HepG2 (cell line): Measurements from ENCODE around the gene TRIM7. TPM values are rescaled to one million over a fixed set of nuclear protein-coding genes. Genes with fewer than 3 reads are reported as not detected.

Source experiments
- ATAC-seq: fragments of 200-7000 bp; cut with Tn5 transposase; 3 replicates; pipeline ENCODE4 v1.9.1; 2020; ENCODE audit warnings: mild to moderate bottlenecking, moderate library complexity
- BruUV-seq: library from RNA; stranded (reverse); fragments of 400-500 nt; replicated peaks from 2 replicates; lab custom pipeline; 2021; lab: Mats Ljungman, UMichigan
- CTCF ChIA-PET: fragments of 300-600 bp; formaldehyde crosslinking; extraction: SDS; loops from one replicate; lab custom pipeline; 2021; ENCODE audit warnings: low total read pairs, inconsistent platforms, low intra/inter-chr PET ratio; lab: Yijun Ruan, JAX
- POLR2A ChIA-PET: fragments of 350-600 bp; sonication (Branson Sonifier 250); formaldehyde crosslinking; loops from one replicate; lab custom pipeline; 2020; ENCODE audit warnings: antibody characterized with exemption, inconsistent platforms; lab: Yijun Ruan, JAX
- DNase-seq: peaks from one replicate; pipeline ENCODE4 v3.0.0-alpha.2; 2015; ENCODE audit warnings: low spot score
- FAIRE-seq: peaks from 3 replicates; lab custom pipeline; 2011; peaks lifted over from hg19 to GRCh38; lab: Jason Lieb, UNC
- H2AFZ ChIP-seq: one replicate; pipeline ENCODE4 v1.6.1; 2011; ENCODE audit warnings: low read length, inconsistent platforms
- H3K27ac ChIP-seq: fragments of 300-600 bp; 3 replicates; pipeline ENCODE4 v1.8.0; 2011; ENCODE audit warnings: mixed run types, mild to moderate bottlenecking, mixed read lengths, low read length, inconsistent platforms; ENCODE audit not compliant: insufficient read depth; ENCODE audit errors: extremely low read length
- H3K27me3 ChIP-seq, 2 experiments: fragments of 200-600 bp in 1 of 2; 2 replicates in 1 of 2; 3 replicates in 1 of 2; pipeline versions ENCODE4 v1.6.0 to v1.8.0; 2011; ENCODE audit warnings: low read length in 2 of 2, mild to moderate bottlenecking in 2 of 2, moderate library complexity in 2 of 2, inconsistent platforms in 1 of 2; ENCODE audit not compliant: insufficient read depth in 2 of 2, control insufficient read depth in 1 of 2
- H3K36me3 ChIP-seq, 2 experiments: fragments of 200-600 bp in 1 of 2; replicated peaks in 1 of 2; 2 replicates in 1 of 2; 3 replicates in 1 of 2; pipeline versions ENCODE4 v1.5.1 to v1.8.0; 2011; ENCODE audit warnings: low read length in 2 of 2, inconsistent platforms in 1 of 2; ENCODE audit not compliant: insufficient read depth in 2 of 2, control insufficient read depth in 1 of 2
- H3K4me1 ChIP-seq: 2 replicates; pipeline ENCODE4 v1.5.1; 2012; ENCODE audit warnings: low read length, inconsistent platforms; ENCODE audit not compliant: insufficient read depth
- H3K4me2 ChIP-seq: 2 replicates; pipeline ENCODE4 v1.6.0; 2011; ENCODE audit warnings: low read depth, low read length, inconsistent platforms
- H3K4me3 ChIP-seq, 3 experiments: fragments of 200-600 bp in 1 of 3; sonication (generic), shearing (Covaris generic) in 1 of 3; replicated peaks in 1 of 3; 2 replicates each; pipeline ENCODE4 v1.5.1; 2011 to 2016; ENCODE audit warnings: low read length in 3 of 3, inconsistent platforms in 2 of 3, low read depth in 2 of 3, mild to moderate bottlenecking in 2 of 3, control low read depth in 1 of 3, mixed read lengths in 1 of 3; ENCODE audit not compliant: insufficient read depth in 1 of 3
- H3K79me2 ChIP-seq: one replicate; pipeline ENCODE4 v1.6.1; 2011; ENCODE audit warnings: low read length, inconsistent platforms; ENCODE audit not compliant: insufficient read depth
- H3K9ac ChIP-seq: 2 replicates; pipeline ENCODE4 v1.6.0; 2011; ENCODE audit warnings: mild to moderate bottlenecking, low read depth, low read length, inconsistent platforms; ENCODE audit not compliant: insufficient read depth
- H3K9me3 ChIP-seq: 2 replicates; pipeline ENCODE4 v1.5.1; 2012; ENCODE audit warnings: mild to moderate bottlenecking, low read length
- H4K20me1 ChIP-seq: 2 replicates; pipeline ENCODE4 v1.6.0; 2011; ENCODE audit warnings: inconsistent platforms, mild to moderate bottlenecking, low read length, moderate library complexity; ENCODE audit not compliant: insufficient read depth
- AGO2 ChIP-seq: fragments of 200-400 bp; formaldehyde crosslinking; optimal IDR thresholded peaks from 2 replicates; pipeline ENCODE3; 2017; ENCODE audit warnings: mild to moderate bottlenecking, low read depth, low read length, moderate library complexity
- CHD4 ChIP-seq: fragments of 200-600 bp; sonication (generic); IDR thresholded peaks from 2 replicates; pipeline ENCODE4 v1.7.0; 2017; ENCODE audit warnings: mild to moderate bottlenecking, low read length, borderline replicate concordance
- NFIC ChIP-seq: IDR thresholded peaks from 2 replicates; pipeline ENCODE4 v1.6.1; 2012; ENCODE audit warnings: mild to moderate bottlenecking, low read length, inconsistent platforms
- POLR2G ChIP-seq: fragments of 200-400 bp; formaldehyde crosslinking; IDR thresholded peaks from 2 replicates; pipeline ENCODE4 v1.6.1; 2018; ENCODE audit warnings: mild to moderate bottlenecking, low read depth, low read length, moderate library complexity
- RBFOX2 ChIP-seq: fragments of 200-400 bp; formaldehyde crosslinking; IDR thresholded peaks from 2 replicates; pipeline ENCODE4 v1.6.1; 2017; ENCODE audit warnings: low read depth, mild to moderate bottlenecking, low read length
- RBM22 ChIP-seq: fragments of 200-400 bp; formaldehyde crosslinking; optimal IDR thresholded peaks from 2 replicates; pipeline ENCODE3; 2017; ENCODE audit warnings: mild to moderate bottlenecking, low read length, moderate library complexity
- RFX5 ChIP-seq: IDR thresholded peaks from 2 replicates; pipeline ENCODE4 v1.6.1; 2011; ENCODE audit warnings: low read depth, low read length, improper control_type of control experiment
- ZNF510 ChIP-seq: sonication (generic); formaldehyde crosslinking; IDR thresholded peaks from 2 replicates; pipeline ENCODE4 v1.4.0; 2020; ENCODE audit warnings: low read depth, mild to moderate bottlenecking, missing genetic modification reagents
- ZNF83 ChIP-seq: sonication (generic); formaldehyde crosslinking; IDR thresholded peaks from 2 replicates; pipeline ENCODE4 v1.4.0; 2020; ENCODE audit warnings: missing genetic modification reagents, mild to moderate bottlenecking, borderline replicate concordance
- WGBS: methylation state at CpG from one replicate; pipeline ENCODE4 v1.1.6; 2017; ENCODE audit warnings: low lambda C conversion rate; 5-methylcytosine and 5-hydroxymethylcytosine counted together
- in situ Hi-C: cut with HindIII; loops from 2 replicates; pipeline ENCODE4 v1.10.0; 2017; ENCODE audit warnings: low pct_unique_long_range_greater_than_20kb; ENCODE audit not compliant: extremely low pct_ligation_motif_present
- intact Hi-C: fragments of 100-400 bp; cut with micrococcal nuclease; formaldehyde crosslinking; loops from one replicate; pipeline ENCODE4 v1.10.0; 2022; ENCODE audit not compliant: unreplicated experiment
- polyA plus RNA-seq, 8 experiments: library from polyadenylated mRNA; depleted of rRNA in 3 of 8; stranded (reverse) in 7 of 8; unstranded in 1 of 8; fragments of >200 nt; fragmentation: Illumina TruSeq in 4 of 8; extraction: Trizol in 4 of 8; gene quantifications; 2 replicates each; pipeline versions ENCODE4 v1.2.1 to v1.2.3, GENCODE V29; 2011 to 2016; ENCODE audit warnings: low read depth in 4 of 8, missing spikeins in 1 of 8, mixed read lengths in 1 of 8; ENCODE audit not compliant: insufficient read depth in 1 of 8
- total RNA-seq, 5 experiments: library from RNA; depleted of rRNA; stranded (reverse); fragments of >200 nt; fragmentation: Illumina TruSeq; extraction: Trizol; gene quantifications; 2 replicates each; pipeline ENCODE4 v1.2.3, GENCODE V29; 2016; ENCODE audit warnings: low read depth in 1 of 5

TRIM7 gene
- total and polyA plus RNA-seq, 2 of the 13 experiments (the other 11 are each of a cell fraction or from before 2014, with no cell fraction given), result 0.13 TPM; not detected in 1

DNA sequence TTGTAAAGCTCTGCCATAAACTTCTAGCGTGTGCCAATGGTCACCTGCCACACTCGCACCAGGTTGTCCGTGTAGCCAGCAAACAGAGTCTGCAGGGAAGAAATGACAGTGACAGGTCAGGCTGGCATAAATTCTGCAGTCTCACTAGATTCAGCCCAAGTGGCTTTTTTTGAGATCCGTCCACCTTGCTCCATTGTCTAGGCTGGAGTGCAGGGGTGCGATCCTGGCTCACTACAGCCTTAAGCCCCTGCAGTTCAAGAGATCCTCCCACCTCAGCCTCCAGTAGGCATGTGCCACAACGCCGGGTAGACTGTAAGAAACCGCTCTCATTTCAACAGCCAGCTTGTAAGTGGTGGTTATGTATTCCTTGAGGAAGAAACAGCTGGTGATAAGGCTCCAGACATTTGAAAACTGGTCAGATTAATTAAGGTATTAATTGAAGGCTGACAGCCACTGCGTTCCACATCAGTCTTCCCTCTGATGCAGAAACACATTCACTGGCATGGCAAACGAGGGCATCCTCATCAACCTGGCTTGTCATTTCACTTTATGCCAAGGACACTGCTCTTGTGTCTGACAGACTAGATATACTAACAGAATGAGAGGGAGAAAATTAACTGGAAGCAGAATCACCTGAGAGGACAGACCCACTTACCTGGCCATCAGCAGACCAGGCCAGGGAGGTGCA is 32.1 kb upstream of the TRIM7 start (continued):
- no peak for TF ChIP-seq CHD4
- no peak for TF ChIP-seq ZNF83 (CRISPR knock-in tag)
- TF ChIP-seq ZNF510 (CRISPR knock-in tag), result no peak
- peak; percentile 22 for TF ChIP-seq AGO2

DNA sequence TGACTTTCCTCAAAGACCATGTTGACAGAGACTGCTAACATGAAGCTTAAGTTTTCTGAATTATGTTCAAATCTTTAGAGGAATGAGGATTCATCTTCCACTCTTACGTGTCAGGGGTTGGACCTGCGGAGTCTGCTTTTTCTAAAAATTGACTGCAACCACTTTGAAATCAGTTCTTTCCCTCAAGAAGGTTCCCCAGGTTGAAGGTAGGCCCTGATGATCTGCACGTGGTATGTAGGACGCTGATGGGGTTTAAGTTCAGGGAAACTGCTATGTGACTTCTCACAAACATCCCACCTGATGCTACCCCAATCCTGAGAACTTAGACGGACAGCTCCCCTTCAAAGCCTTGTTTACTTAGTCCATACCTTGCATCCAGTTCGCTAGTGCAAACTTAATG is 31.5 kb upstream of the TRIM7 start:
- ChIA-PET POLR2A (interaction anchor here (1.1 kb wide), 1 partner anchor 13 kb away, joined by 4 read pairs; the partner anchor contains the start of gene TRIM41), CTCF (no interaction called here)
- Histone ChIP-seq H3K79me2 (peaks cover 9% of the 10 kb centered on the region), H4K20me1 (peaks cover 51% of the 10 kb centered on the region), H3K4me2 (no peak overlapping the region), H3K4me3 (no peak overlapping the region), H3K36me3 (peaks cover 26 to 75% of the 10 kb centered on the region in 2 experiments), H3K9ac (no peak overlapping the region), H2AFZ (no peak overlapping the region), H3K9me3 (no peaks in the 10 kb centered on the region), H3K4me1 (peaks cover 30% of the 10 kb centered on the region), H3K27ac (no peak overlapping the region), H3K27me3 (no peaks in the 10 kb centered on the region)
- intact Hi-C loops, result no loop called here
- in situ Hi-C loops, result no loop called here
- TF ChIP-seq RFX5, result no peak
- TF ChIP-seq NFIC, result 0 out of 2 replicates have a peak, but pooled peaks have one; percentile 8
- TF ChIP-seq RBM22, result peak; percentile 4
- peak; percentile 13; the same call in 1 of the 2 replicates for TF ChIP-seq POLR2G
- 0 out of 2 replicates have a peak, but pooled peaks have one; percentile 9 for TF ChIP-seq RBFOX2
- ATAC-seq, result no peak
- BruUV-seq, result no TSS peak
- FAIRE-seq, result no peak
- 97% methylated on average over 6 of the region's 6 CpGs for WGBS
- DNase-seq, result no peak
